ENCODE measurements around the gene CNGA3. TPM values are rescaled to one million over a fixed set of nuclear protein-coding genes. Genes with fewer than 3 reads are reported as not detected.

The CNGA3 gene
- total and polyA plus RNA-seq, 2 of the 8 experiments (the other 6 are each of a cell fraction or from before 2014, with no cell fraction given), result 0.02 TPM; not detected in 1

DNA sequence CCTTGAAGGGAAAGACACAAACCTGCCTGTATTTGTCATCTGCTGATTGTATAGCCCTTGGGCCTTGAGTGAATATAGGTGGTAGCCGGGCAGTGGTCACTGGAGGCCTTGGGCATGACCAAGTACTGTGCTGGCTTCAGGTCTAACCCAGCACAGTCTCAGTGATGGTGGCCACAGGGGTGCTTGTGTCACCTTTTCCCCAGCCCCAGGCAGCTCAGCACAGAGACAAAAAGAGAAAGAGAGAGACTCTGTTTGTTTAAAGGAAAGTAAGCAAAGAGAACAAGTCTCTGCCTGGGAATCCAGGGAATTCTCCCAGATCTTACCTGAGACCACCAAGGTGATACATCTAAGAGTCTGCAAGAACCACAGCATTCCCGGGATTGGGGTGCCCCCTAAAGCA is 59.0 kb downstream of the CNGA3 start:
- Histone ChIP-seq H4K5ac (ENCODE audit: insufficient read length, low read depth, low read length) (no peak overlapping the region), H3K4me2 (ENCODE audit: insufficient read depth in 1 of 2, low read depth in 2 of 2, low read length in 2 of 2) (no peak overlapping the region), H3K79me2 (ENCODE audit: control insufficient read depth in 1 of 2, insufficient read depth in 2 of 2, low read length in 2 of 2) (no peaks in the 10 kb centered on the region), H3K23me2 (ENCODE audit: low read depth, low read length) (no peaks in the 10 kb centered on the region), H3K27me3 (replicated peaks in 1 of 4; ENCODE audit: control insufficient read depth in 3 of 4, extremely low read depth in 1 of 4, insufficient read depth in 3 of 4, low read length in 3 of 4) (no peaks in the 10 kb centered on the region), H3K36me3 (ENCODE audit: control insufficient read depth in 2 of 4, insufficient read depth in 4 of 4, low read length in 3 of 4) (no peaks in the 10 kb centered on the region), H3K14ac (ENCODE audit: insufficient read length) (no peak overlapping the region), H3K4ac (replicated peaks; ENCODE audit: insufficient read length, low read depth, low read length) (no peak overlapping the region), H2BK5ac (ENCODE audit: low read depth, low read length) (no peak overlapping the region), H3K4me3 (ENCODE audit: extremely low read depth in 1 of 4, insufficient read depth in 2 of 4, low read depth in 3 of 4, low read length in 4 of 4) (no peak overlapping the region), H3K4me1 (replicated peaks in 1 of 4; ENCODE audit: control insufficient read depth in 3 of 4, insufficient read depth in 4 of 4, low read length in 3 of 4) (peaks cover 0 to 6% (median 1%) of the 10 kb centered on the region in 4 experiments; a peak in 1 of 7 replicates), H3K9ac (replicated peaks in 1 of 4; ENCODE audit: extremely low read depth in 1 of 4, low read depth in 3 of 4, low read length in 3 of 4) (no peak overlapping the region), H2AFZ (ENCODE audit: low read length) (no peak overlapping the region), H3K79me1 (ENCODE audit: low read depth, low read length) (no peaks in the 10 kb centered on the region), H3K23ac (ENCODE audit: insufficient read length) (no peak overlapping the region), H4K91ac (replicated peaks; ENCODE audit: insufficient read length, low read length) (no peak overlapping the region), H4K8ac (ENCODE audit: extremely low read depth, insufficient read depth, low read length) (no peak overlapping the region), H2AK5ac (ENCODE audit: low read depth, low read length) (no peak overlapping the region), H3K18ac (ENCODE audit: extremely low read depth, low read length) (no peak overlapping the region), H3K27ac (ENCODE audit: low read depth, low read length) (no peak overlapping the region), H4K20me1 (replicated peaks in 1 of 2; ENCODE audit: control insufficient read depth in 1 of 2, insufficient read depth in 2 of 2, low read length in 2 of 2) (no peaks in the 10 kb centered on the region), H2BK120ac (replicated peaks; ENCODE audit: low read depth, low read length) (no peak overlapping the region), H2BK20ac (ENCODE audit: low read length) (no peak overlapping the region), H3K56ac (replicated peaks; ENCODE audit: insufficient read length, low read depth, low read length) (no peak overlapping the region), H3K9me3 (ENCODE audit: insufficient read depth in 2 of 2, low read depth in 1 of 2, low read length in 1 of 2) (no peaks in the 10 kb centered on the region), H2BK15ac (ENCODE audit: low read length) (no peak overlapping the region), H2BK12ac (ENCODE audit: low read depth, low read length) (no peak overlapping the region)
- no peak for FAIRE-seq
- WGBS, 2 experiments (ENCODE audit: extremely low coverage in 1 of 2, insufficient coverage in 1 of 2, insufficient read length in 1 of 2, insufficient replicate concordance in 2 of 2, low coverage in 1 of 2, low lambda C conversion rate in 2 of 2, missing lambda C conversion rate in 1 of 2), result 81% methylated on average over 2 of the region's 2 CpGs; no CpG with 5 or more reads in 1 of the 2 experiments
- CTCF ChIA-PET (ENCODE audit: partially characterized antibody), result interaction anchor here (1.0 kb wide), 1 partner anchor 21 kb away, joined by 3 read pairs; no protein-coding TSS in a partner anchor
- peak in 1 of 2 experiments; percentile 20 for DNase-seq (ENCODE audit: low read depth in 1 of 2, low spot score in 2 of 2)
- TF ChIP-seq RAD21 (IDR thresholded peaks at IDR 0.05 in 1 of 2, conservative IDR thresholded peaks at IDR 0.05 in 1 of 2; ENCODE audit: low read depth in 2 of 2, low read length in 2 of 2), result 0 out of 4 replicates have a peak, but pooled peaks of 1 of the 2 experiments have one; percentile 13
- no peak for TF ChIP-seq MAFK (IDR thresholded peaks at IDR 0.05; ENCODE audit: low read depth, low read length)
- POLR2A ChIA-PET (ENCODE audit: partially characterized antibody), result no interaction called here
